ENCODE measurements around the gene MIEN1.

The MIEN1 gene

DNA sequence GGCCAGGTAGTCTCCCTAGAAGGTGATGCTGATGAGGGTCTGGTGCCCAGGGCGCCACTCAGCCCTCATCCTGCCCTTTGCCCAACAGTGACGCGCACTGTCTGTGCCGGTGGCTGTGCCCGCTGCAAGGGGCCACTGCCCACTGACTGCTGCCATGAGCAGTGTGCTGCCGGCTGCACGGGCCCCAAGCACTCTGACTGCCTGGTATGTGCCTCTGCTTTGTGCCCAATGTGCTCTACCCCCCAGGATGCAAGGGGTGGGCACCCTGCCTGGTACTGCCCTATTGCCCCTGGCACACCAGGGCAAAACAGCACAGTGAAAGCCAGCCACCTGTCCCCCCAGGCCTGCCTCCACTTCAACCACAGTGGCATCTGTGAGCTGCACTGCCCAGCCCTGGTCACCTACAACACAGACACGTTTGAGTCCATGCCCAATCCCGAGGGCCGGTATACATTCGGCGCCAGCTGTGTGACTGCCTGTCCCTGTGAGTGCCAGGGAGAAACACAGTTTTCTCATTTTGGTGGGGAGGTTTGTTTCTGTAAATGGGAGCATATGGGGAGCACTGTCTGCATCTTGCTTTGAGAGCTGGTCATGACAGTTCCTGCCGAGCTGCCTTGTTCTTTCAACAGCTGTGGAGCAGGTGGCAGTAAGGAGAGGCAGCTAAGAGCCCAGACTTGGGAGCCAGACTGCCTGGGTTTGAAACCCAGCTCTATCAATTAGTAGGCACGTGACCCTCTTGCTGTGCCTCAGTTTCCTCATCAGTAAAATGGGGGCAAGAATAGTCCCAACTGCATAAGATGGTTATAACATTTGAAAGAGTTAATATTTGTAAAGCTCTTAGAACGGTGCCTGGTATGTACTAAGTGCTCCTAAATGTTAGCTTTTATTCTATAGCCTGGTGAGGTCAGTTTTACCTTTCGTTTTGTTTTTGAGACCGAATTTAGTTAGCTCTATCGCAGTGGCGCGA, 20.1 kb downstream of the MIEN1 start:
- TF ChIP-seq, protein P1, sequence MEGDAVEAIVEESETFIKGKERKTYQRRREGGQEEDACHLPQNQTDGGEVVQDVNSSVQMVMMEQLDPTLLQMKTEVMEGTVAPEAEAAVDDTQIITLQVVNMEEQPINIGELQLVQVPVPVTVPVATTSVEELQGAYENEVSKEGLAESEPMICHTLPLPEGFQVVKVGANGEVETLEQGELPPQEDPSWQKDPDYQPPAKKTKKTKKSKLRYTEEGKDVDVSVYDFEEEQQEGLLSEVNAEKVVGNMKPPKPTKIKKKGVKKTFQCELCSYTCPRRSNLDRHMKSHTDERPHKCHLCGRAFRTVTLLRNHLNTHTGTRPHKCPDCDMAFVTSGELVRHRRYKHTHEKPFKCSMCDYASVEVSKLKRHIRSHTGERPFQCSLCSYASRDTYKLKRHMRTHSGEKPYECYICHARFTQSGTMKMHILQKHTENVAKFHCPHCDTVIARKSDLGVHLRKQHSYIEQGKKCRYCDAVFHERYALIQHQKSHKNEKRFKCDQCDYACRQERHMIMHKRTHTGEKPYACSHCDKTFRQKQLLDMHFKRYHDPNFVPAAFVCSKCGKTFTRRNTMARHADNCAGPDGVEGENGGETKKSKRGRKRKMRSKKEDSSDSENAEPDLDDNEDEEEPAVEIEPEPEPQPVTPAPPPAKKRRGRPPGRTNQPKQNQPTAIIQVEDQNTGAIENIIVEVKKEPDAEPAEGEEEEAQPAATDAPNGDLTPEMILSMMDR (IDR thresholded peaks at IDR 0.05; ENCODE audit: borderline replicate concordance, insufficient read depth, low read depth, low read length) = no peak
- H3K4me3 ChIP-seq (ENCODE audit: low read depth, low read length) = no peak overlapping the region

DNA sequence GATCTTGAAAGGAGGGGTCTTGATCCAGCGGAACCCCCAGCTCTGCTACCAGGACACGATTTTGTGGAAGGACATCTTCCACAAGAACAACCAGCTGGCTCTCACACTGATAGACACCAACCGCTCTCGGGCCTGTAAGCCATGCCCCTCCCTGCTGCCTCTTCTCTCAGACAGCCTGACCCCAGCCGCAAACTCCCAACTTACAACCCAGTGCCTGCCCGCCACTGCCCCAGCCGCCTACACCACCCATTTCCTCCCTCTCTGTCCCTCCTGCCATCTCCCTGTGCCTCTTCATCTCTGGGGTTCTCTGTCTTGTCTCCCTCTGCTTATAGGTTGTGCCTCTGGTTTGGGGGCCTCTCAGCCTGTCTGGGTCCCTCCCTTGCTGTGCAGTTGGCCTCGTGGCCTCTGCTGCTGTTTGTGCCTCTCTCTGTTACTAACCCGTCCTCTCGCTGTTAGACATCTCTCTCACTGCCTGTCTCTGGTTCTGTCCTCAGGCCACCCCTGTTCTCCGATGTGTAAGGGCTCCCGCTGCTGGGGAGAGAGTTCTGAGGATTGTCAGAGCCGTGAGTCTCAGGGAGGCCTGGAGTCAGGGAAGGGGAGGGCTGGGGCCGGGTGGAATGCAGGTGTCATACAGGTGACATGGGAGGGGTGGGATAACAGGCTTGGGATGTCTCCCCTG, 20.9 kb downstream of the MIEN1 start:
- TF ChIP-seq, protein P1 (IDR thresholded peaks at IDR 0.05; ENCODE audit: borderline replicate concordance, insufficient read depth, low read depth, low read length) = no peak
- H3K4me3 ChIP-seq (ENCODE audit: low read depth, low read length) = no peak overlapping the region

DNA sequence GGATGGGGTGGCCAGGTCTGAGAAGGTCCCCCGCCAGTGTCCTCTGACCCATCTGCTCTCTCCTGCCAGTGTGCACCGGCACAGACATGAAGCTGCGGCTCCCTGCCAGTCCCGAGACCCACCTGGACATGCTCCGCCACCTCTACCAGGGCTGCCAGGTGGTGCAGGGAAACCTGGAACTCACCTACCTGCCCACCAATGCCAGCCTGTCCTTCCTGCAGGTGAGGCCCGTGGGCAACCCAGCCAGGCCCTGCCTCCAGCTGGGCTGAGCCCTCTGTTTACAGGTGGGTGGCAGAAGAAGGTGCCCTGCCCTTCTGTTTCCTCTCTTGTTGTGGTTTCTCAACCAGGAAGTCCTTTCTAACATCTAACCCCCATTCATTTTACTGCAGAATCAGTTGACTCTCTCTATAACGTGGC, 23.4 kb downstream of the MIEN1 start:
- TF ChIP-seq, protein P1 (IDR thresholded peaks at IDR 0.05; ENCODE audit: borderline replicate concordance, insufficient read depth, low read depth, low read length) = no peak
- no peak overlapping the region for H3K4me3 ChIP-seq (ENCODE audit: low read depth, low read length)

DNA sequence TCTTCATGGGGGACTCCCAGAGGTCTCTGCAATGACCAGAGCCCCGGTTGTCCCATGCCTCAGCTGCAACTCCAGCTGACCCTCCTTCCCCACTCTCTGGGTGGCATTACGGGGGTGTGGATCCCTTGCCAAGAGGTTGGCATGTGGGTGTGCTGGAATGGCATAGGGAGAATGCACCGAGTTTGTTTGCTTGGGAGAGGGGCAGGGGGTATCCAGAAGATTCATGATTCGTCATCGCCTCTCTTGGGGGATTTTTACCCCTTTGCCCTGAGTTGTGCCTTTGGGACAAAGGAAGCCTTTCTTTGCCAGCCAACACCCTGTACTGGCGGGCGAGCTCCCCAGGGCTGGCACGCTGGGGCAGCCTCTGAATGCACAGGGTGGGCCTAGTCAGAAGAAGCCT, 23.9 kb downstream of the MIEN1 start:
- H3K4me3 ChIP-seq (ENCODE audit: low read depth, low read length) = no peak overlapping the region

DNA sequence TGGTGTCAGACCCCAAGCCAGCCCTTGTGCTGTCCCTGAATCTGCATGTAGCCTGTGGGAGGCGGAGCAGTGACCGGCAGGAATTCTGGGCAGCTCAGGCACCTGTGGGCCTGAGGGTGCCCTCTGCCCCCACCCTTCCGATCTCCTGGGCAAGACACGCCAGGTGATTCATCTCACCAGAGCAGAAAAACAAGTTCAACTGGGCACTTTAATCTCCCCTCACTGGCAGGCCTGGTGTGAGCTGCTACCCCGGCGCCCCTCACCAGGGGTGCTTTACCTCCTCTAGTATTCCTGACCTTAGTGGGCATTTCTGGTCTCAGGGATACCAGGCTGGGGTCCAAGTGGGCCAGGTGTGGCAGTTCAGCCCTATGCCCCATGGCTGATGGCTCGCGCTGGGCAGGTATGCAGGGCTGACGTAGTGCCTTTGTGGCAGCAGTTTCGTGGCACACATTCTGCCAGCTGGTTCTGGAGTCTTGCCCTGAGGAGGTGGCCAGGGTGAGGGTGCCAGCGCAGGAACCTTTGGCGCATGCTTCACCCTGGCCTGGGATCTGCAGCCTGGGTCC, 24.5 kb downstream of the MIEN1 start:
- no peak overlapping the region for H3K4me3 ChIP-seq (ENCODE audit: low read depth, low read length)
- TF ChIP-seq, protein P1 (IDR thresholded peaks at IDR 0.05; ENCODE audit: borderline replicate concordance, insufficient read depth, low read depth, low read length) = no peak

More for the DNA sequence above, 23.9 kb downstream of the MIEN1 start:
- TF ChIP-seq, protein P1 (IDR thresholded peaks at IDR 0.05; ENCODE audit: borderline replicate concordance, insufficient read depth, low read depth, low read length) = no peak

DNA sequence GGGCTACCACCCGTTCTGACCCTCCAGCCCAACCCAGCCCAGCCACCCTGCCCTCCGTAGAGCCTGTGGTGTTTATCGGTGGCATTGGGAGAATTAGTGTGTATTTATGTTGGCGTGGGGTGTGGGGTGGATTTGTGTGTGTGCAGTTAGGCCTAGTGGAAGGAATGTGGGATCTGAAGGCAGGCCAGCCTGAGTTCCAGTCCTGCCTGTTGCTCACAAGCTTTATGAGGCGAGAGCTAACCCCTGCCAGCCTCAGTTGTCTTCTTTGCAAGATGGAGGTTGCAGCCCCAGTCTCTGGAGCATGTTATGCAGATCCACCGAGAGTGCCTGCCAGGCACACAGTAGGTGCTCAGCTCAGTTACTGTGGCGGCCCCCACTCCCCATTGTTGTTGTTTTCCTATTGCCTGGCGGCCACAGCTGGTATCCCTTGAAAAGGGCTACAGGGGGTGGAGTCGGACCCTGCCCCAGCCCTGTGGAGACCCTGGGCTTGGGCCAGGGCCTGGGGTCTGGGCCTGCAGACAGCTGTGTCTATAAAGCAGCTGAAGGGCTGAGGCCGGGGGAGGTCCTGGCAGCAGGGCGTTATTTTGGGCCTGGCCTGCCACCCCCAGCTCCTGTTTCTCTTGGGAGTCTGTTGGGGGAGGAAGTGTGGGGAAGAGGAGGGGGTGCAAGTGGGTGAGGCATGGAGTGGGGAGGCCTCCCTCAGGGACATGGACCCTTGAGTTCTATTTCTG, 25.3 kb downstream of the MIEN1 start:
- no peak overlapping the region for H3K4me3 ChIP-seq (ENCODE audit: low read depth, low read length)

More for the DNA sequence above, 25.3 kb downstream of the MIEN1 start:
- TF ChIP-seq, protein P1 (IDR thresholded peaks at IDR 0.05; ENCODE audit: borderline replicate concordance, insufficient read depth, low read depth, low read length) = no peak
